GM21529 (cell line): ENCODE data around the gene FXN.
"Not testable (repeated sequence)": the region's sequence is repeated elsewhere in the genome, so short reads cannot be mapped to it uniquely, and the experiment has no call there.

ENCODE experiments used
- ATAC-seq: cut with Tn5 transposase; IDR thresholded peaks from one replicate; pipeline ENCODE4 v1.9.1; 2021; ENCODE audit not compliant: unreplicated experiment

The FXN gene

DNA sequence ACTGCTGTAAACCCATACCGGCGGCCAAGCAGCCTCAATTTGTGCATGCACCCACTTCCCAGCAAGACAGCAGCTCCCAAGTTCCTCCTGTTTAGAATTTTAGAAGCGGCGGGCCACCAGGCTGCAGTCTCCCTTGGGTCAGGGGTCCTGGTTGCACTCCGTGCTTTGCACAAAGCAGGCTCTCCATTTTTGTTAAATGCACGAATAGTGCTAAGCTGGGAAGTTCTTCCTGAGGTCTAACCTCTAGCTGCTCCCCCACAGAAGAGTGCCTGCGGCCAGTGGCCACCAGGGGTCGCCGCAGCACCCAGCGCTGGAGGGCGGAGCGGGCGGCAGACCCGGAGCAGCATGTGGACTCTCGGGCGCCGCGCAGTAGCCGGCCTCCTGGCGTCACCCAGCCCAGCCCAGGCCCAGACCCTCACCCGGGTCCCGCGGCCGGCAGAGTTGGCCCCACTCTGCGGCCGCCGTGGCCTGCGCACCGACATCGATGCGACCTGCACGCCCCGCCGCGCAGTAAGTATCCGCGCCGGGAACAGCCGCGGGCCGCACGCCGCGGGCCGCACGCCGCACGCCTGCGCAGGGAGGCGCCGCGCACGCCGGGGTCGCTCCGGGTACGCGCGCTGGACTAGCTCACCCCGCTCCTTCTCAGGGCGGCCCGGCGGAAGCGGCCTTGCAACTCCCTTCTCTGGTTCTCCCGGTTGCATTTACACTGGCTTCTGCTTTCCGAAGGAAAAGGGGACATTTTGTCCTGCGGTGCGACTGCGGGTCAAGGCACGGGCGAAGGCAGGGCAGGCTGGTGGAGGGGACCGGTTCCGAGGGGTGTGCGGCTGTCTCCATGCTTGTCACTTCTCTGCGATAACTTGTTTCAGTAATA is at the start of gene FXN:
TSS of gene FXN (plus strand) at position 315 of the 871 bp plus-strand sequence. CDS start at position 346, 31 bp downstream.
- peak; percentile 95 for ATAC-seq

DNA sequence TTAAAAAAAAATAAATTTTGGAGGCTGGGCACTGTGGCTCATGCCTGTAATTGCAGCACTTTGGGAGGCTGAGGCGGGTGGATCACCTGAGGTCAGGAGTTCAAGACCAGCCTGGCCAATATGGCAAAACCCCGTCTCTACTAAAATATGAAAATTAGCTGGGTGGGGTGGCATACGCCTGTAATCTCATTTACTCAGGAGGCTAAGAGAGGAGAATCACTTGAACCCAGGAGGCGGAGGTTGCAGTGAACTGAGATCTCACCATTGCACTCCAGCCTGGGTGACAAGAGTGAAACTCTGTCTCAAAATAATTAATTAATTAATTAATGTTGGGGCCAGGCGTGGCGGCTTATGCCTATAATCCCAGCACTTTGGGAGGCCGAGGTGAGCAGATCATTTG is 48.6 kb upstream of the FXN start:
- not testable (repeated sequence) for ATAC-seq

GRCh38 chr9:68991457-68991856 is 44.1 kb upstream of the FXN start:
- ATAC-seq = no peak

GRCh38 chr9:68995776-68996175 is 39.8 kb upstream of the FXN start:
- no peak for ATAC-seq

- no peak for ATAC-seq
Measured at GRCh38 chr9:68996462-68996861, 39.1 kb upstream of the FXN start.

GRCh38 chr9:68997666-68998065 is 37.9 kb upstream of the FXN start:
- no peak for ATAC-seq

DNA sequence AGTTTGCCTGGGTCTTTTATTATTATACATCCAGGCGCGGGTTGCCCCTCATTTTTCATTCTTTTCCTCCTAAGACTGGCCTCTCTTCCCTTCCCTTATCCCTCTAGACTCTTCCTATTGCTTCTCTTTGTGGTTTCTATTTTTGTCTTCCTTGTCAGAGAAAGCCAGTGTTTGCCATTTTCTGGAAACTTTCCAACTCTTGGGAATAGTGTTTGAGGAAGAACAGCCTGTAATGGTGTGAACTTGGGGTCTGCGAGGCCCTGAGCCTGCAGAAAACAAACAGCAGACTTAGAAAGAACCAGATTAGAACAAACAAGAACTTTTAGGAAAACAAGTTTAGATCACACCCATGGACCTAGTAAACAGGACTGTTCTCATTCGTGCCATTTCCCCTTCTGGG is 37.2 kb upstream of the FXN start:
- ATAC-seq = no peak

DNA sequence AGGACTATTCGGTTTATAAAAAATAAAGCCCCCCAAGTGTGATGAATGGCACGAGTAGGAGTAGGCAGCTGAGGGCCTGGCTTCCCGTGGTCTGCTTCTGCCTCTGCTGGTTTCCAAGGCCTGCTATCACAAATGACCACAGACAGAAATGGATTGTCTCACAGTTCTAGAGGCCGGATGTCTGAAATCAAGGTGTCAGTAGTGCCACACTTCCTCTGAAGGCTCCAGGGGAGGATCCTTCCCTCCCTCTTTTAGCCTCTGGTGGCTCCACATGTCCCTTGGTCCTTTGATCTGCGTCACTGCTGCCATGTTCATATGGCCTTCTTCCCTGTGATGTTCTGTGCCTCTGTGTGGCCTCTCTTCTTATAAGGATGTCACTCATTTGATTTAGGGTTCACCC is 36.7 kb upstream of the FXN start:
- no peak for ATAC-seq

- ATAC-seq = peak; percentile 83
Measured at GRCh38 chr9:68999393-69000105, 36.0 kb upstream of the FXN start.

GRCh38 chr9:69001921-69002320 is 33.6 kb upstream of the FXN start:
- no peak for ATAC-seq

- ATAC-seq = no peak
Measured at GRCh38 chr9:69003051-69003450, 32.5 kb upstream of the FXN start.

DNA sequence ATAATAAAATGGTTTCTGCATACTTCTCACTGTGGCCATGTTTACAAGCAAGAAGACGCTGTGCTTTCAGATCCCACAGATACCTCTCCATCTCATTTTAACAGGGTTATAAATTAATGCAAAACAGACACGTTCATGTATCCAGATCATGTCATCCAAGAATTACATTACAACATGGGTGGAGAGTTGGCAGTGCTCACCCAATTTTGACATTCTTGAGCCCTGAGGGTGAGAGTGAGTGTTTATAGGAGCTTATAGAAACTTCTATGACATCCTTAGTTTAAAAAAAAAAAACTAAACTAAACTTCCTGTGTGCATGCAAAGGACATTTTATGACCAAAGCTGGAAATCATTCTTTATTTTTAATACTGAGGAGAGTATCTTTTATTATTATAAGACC is 30.7 kb upstream of the FXN start:
- no peak for ATAC-seq

- ATAC-seq = no peak
Measured at GRCh38 chr9:69009708-69010107, 25.8 kb upstream of the FXN start.

- ATAC-seq = no peak
Measured at GRCh38 chr9:69012696-69013381, 22.7 kb upstream of the FXN start.

GRCh38 chr9:69013382-69013727 is 22.2 kb upstream of the FXN start:
- no peak for ATAC-seq

DNA sequence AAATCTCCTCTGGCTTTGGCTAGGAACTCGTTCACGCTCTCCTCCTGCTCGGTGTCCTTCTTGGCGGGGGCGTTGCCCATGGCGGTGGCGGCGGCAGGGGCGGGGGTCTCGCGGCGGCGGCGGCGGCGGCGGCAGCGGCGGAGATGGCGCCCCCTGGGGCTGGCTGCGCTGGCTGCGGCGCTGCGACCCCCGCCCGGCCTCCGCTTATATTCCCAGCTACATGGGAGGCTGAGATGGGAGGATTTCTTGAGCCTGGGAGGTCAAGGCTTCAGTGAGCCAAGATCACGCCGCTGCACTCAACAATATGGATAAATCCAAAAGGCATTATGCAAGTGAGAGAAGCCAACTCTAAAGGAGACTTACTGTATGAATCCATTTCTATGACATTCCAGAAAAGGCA is 21.5 kb upstream of the FXN start, which contains the start of gene PRKACG:
TSS of gene PRKACG (minus strand) at position 101 of the 400 bp plus-strand sequence. CDS start at position 80, 21 bp downstream.
- ATAC-seq = no peak

DNA sequence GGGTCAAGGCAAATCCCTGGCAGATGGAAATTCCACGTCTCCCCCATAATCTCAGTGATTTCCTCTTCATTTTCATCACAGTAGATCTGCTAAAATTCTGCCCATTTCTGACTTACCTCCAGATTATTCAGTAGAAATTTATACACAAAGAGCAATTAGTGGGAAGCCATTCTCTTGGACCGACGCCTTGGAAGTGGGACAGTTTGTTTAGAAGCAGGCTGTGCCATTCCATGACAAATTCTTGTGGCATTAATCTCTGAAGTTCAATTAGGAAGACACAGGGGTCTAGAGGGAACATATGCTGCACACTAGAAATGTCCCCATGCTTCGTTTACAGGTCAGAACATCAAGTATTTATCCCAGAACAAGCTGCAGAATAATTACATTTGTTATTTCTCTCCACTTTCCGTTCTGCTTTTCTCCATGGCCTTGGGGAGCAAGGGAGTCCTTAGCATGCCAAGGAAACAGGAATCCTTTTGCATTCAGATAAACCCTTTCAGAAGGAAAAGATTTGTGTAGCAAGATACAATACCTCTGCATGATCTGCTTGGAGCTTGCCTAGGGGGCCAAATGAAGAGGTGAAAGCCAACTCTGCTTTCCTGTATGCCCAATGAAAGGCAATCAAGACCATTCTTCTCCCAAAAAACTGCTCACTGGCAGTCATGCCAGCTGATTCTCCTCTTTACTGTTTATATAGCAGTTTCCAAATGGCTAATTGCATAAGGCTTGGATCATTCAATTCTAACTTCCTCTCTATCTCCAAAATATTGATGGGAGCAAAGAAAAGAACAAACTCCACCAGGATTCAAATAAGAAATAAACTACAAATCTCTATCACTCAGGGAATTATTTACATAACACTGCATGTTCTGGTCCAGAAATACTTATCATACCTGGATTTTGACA is 19.1 kb upstream of the FXN start:
- ATAC-seq = no peak

GRCh38 chr9:69018737-69019136 is 16.8 kb upstream of the FXN start:
- ATAC-seq = no peak

DNA sequence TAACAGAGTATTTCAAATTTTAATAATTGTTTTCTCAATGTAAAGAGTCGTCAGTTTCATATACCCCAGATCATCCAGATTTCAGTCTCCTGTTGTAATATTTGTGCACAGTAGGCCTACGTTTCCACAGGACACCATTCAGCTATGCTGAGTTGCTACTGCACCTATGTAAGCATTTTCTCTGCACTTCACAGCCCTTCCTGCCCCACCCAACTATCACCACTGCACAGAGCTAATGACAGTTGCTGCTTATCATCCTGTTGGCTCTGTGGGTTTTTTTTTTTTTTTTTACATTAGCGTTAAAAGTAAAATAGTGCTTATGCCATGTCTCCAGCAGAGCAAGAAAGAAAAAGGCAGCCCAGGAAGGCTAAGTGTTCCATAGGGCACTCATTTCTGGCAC is 15.7 kb upstream of the FXN start:
- ATAC-seq = no peak

- ATAC-seq = no peak
Measured at GRCh38 chr9:69020301-69021145, 15.0 kb upstream of the FXN start.
